ENCODE results near the gene IFRD2.
"Not testable (repeated sequence)": the region's sequence is repeated elsewhere in the genome, so short reads cannot be mapped to it uniquely, and the experiment has no call there.

The IFRD2 gene

GRCh38 chr3:50244813-50245212 lies 47.4 kb downstream of the IFRD2 start:
- not testable (repeated sequence) for DNase-seq

- no peak for DNase-seq
These were observed 48.7 kb downstream of the IFRD2 start for GRCh38 chr3:50243543-50243895.

GRCh38 chr3:50242851-50243542 lies 49.2 kb downstream of the IFRD2 start:
- no peak for DNase-seq

GRCh38 chr3:50242381-50242770 lies 49.9 kb downstream of the IFRD2 start:
- no peak for DNase-seq

- no peak for DNase-seq
These were observed 50.4 kb downstream of the IFRD2 start for GRCh38 chr3:50241713-50242380.

GRCh38 chr3:50241163-50241562 lies 51.1 kb downstream of the IFRD2 start:
- no peak for DNase-seq

- DNase-seq, result no peak
These were observed 52.6 kb downstream of the IFRD2 start for GRCh38 chr3:50239649-50240048.

GRCh38 chr3:50238549-50239026 lies 53.6 kb downstream of the IFRD2 start:
- no peak for DNase-seq

GRCh38 chr3:50237754-50238548 lies 54.3 kb downstream of the IFRD2 start:
- peak; percentile 45 to 74 for DNase-seq

All from SW 1271 (cell line).